ENCODE results near the gene KCNG4. TPM values are rescaled to one million over a fixed set of nuclear protein-coding genes. Genes with fewer than 3 reads are reported as not detected.

KCNG4 gene
- total and polyA plus RNA-seq, 4 donors: not detected

GRCh38 chr16:84283314-84284153 lies 43.7 kb upstream of the KCNG4 start (continued):
- TF ChIP-seq YY1 (IDR thresholded peaks at IDR 0.05) (no peak), EGR1 (IDR thresholded peaks at IDR 0.05; ENCODE audit: low read depth in 2 of 2) (no peak)

GRCh38 chr16:84282533-84282932 lies 42.7 kb upstream of the KCNG4 start:
- WGBS: 74% methylated on average over 6 of the region's 6 CpGs
- DNase-seq (ENCODE audit: low spot score): no peak
- no peaks in the 10 kb centered on the region for H3K4me1 ChIP-seq (ENCODE audit: control insufficient read depth in 4 of 4, insufficient read depth in 4 of 4, low read length in 3 of 4)
- no peaks in the 10 kb centered on the region for H3K36me3 ChIP-seq (ENCODE audit: control insufficient read depth in 4 of 4, insufficient read depth in 3 of 4, low read depth in 1 of 4, low read length in 3 of 4)
- peak; percentile 41 to 68 for TF ChIP-seq RXRA (IDR thresholded peaks at IDR 0.05)
- no peak for TF ChIP-seq GABPA (IDR thresholded peaks at IDR 0.05 in 1 of 2, conservative IDR thresholded peaks at IDR 0.05 in 1 of 2)
- no peak for TF ChIP-seq SP1 (IDR thresholded peaks at IDR 0.05)
- TF ChIP-seq MAX (IDR thresholded peaks at IDR 0.05): no peak
- H3K4me3 ChIP-seq (ENCODE audit: low read depth in 1 of 3, low read length in 3 of 3): no peak overlapping the region
- H3K9ac ChIP-seq (ENCODE audit: low read depth in 1 of 2, low read length in 2 of 2): no peak overlapping the region
- no peak overlapping the region for H3K27ac ChIP-seq (ENCODE audit: low read depth in 1 of 2, low read length in 2 of 2)
- H3K27me3 ChIP-seq (ENCODE audit: control insufficient read depth in 4 of 4, insufficient read depth in 4 of 4, low read length in 3 of 4): no peaks in the 10 kb centered on the region
- no peaks in the 10 kb centered on the region for H3K9me3 ChIP-seq (ENCODE audit: control insufficient read depth in 4 of 4, low read length in 3 of 4)

- TF ChIP-seq TAF1 (conservative IDR thresholded peaks at IDR 0.05) (no peak), RXRA (IDR thresholded peaks at IDR 0.05) (no peak), FOXA2 (IDR thresholded peaks at IDR 0.05) (no peak), MAX (IDR thresholded peaks at IDR 0.05) (no peak), SP1 (IDR thresholded peaks at IDR 0.05) (no peak), REST (IDR thresholded peaks at IDR 0.05) (no peak), HNF4A (conservative IDR thresholded peaks at IDR 0.05) (no peak), FOXA1 (IDR thresholded peaks at IDR 0.05) (no peak), GABPA (IDR thresholded peaks at IDR 0.05 in 1 of 2, conservative IDR thresholded peaks at IDR 0.05 in 1 of 2) (no peak), CTCF (IDR thresholded peaks at IDR 0.05; ENCODE audit: low read depth, low read length, missing input control) (no peak), HNF4G (IDR thresholded peaks at IDR 0.05) (no peak), YY1 (IDR thresholded peaks at IDR 0.05) (no peak)
- no peaks in the 10 kb centered on the region for H3K9me3 ChIP-seq (ENCODE audit: control insufficient read depth in 4 of 4, low read length in 3 of 4)
- no peak overlapping the region for H3K27ac ChIP-seq (ENCODE audit: low read depth in 1 of 2, low read length in 2 of 2)
- no peaks in the 10 kb centered on the region for H3K4me1 ChIP-seq (ENCODE audit: control insufficient read depth in 4 of 4, insufficient read depth in 4 of 4, low read length in 3 of 4)
- H3K27me3 ChIP-seq (ENCODE audit: control insufficient read depth in 4 of 4, insufficient read depth in 4 of 4, low read length in 3 of 4): no peaks in the 10 kb centered on the region
- no peak overlapping the region for H3K9ac ChIP-seq (ENCODE audit: low read depth in 1 of 2, low read length in 2 of 2)
- WGBS: 87% methylated on average over 3 of the region's 3 CpGs
- no peak overlapping the region for H3K4me3 ChIP-seq (ENCODE audit: low read depth in 1 of 3, low read length in 3 of 3)
- DNase-seq (ENCODE audit: low spot score): no peak
- no peaks in the 10 kb centered on the region for H3K36me3 ChIP-seq (ENCODE audit: control insufficient read depth in 4 of 4, insufficient read depth in 3 of 4, low read depth in 1 of 4, low read length in 3 of 4)
Observed at GRCh38 chr16:84281074-84281473, 41.3 kb upstream of the KCNG4 start.

All from liver (tissue), 9 donors.